ENCODE results near the gene AUTS2.

DNA sequence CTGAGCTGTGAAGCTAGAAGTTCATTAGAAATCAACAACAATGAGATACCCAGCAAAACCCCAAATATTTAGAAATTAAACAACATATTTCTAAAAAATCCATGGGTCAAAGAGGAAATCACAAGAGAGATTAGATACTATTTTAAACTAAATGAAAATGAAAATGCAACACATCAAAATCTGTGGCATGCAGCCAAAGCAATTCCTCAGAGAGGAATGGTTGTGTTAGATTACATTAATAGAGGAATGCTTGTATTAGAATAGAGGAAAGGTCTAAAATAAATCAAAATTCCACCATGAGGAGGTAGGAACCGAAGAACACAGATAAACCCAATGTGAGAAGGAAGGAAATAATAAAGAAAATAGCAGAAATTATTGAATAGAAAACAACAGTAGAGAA is 891.5 kb downstream of the AUTS2 start:
- TF ChIP-seq POLR2AphosphoS5 (IDR thresholded peaks at IDR 0.05; ENCODE audit: low read depth, low read length) (no peak), POLR2A (IDR thresholded peaks at IDR 0.05; ENCODE audit: low read depth, low read length) (no peak)
